HCT116 (cell line): ENCODE data around the gene FUOM. TPM values are rescaled to one million over a fixed set of nuclear protein-coding genes. Genes with fewer than 3 reads are reported as not detected.

ENCODE experiments used
- ATAC-seq: fragments of 200-7000 bp; cut with Tn5 transposase; 2 replicates; pipeline ENCODE4 v1.9.1; 2020; ENCODE audit warnings: mild to moderate bottlenecking, moderate library complexity
- BruUV-seq: library from RNA; stranded (reverse); fragments of 400-500 nt; replicated peaks from 2 replicates; lab custom pipeline; 2021; lab: Mats Ljungman, UMichigan
- CTCF ChIA-PET: fragments of 300-600 bp; sonication (Branson Sonifier 250); formaldehyde crosslinking; loops from one replicate; lab custom pipeline; 2021; ENCODE audit warnings: antibody characterized with exemption; lab: Charles Lee
- POLR2A ChIA-PET: fragments of 300-600, 350-600 bp; sonication (Branson Sonifier 250); formaldehyde crosslinking; loops from one replicate; lab custom pipeline; 2021; ENCODE audit warnings: antibody characterized with exemption; lab: Charles Lee
- RAD21 ChIA-PET, 2 experiments: fragments of 300-600 bp; sonication (Branson Sonifier 250); formaldehyde crosslinking; loops; one replicate each; lab custom pipeline; 2023; ENCODE audit warnings: low total read pairs in 2 of 2; ENCODE audit not compliant: uncharacterized antibody in 2 of 2, unreplicated experiment in 2 of 2, low non-redundant PET in 1 of 2; lab: Charles Lee
- DNase-seq: peaks from one replicate; pipeline ENCODE4 v3.0.0-alpha.2; 2010; ENCODE audit warnings: low read depth, low spot score
- H2AFZ ChIP-seq: fragments of 200-600 bp; shearing (Covaris generic), sonication (generic); 2 replicates; pipeline ENCODE4 v1.6.1; 2017; ENCODE audit warnings: low read depth, mixed run types, mixed read lengths, antibody characterized with exemption, low read length; ENCODE audit not compliant: poor library complexity, severe bottlenecking
- H3K27ac ChIP-seq: 2 replicates; pipeline ENCODE4 v1.5.1; 2012; ENCODE audit warnings: low read depth, low read length
- H3K27me3 ChIP-seq: fragments of 200-600 bp; sonication (generic); 2 replicates; pipeline ENCODE4 v1.6.1; 2016; ENCODE audit warnings: mixed run types, low read length, mixed read lengths; ENCODE audit not compliant: insufficient read depth
- H3K36me3 ChIP-seq, 2 experiments: fragments of 200-500 bp in 1 of 2; fragments of 200-600 bp in 1 of 2; sonication (Bioruptor generic) in 1 of 2; sonication (generic) in 1 of 2; 2 replicates each; pipeline versions ENCODE4 v1.5.1 to v1.6.1; 2014 to 2016; ENCODE audit warnings: low read length in 2 of 2, inconsistent platforms in 1 of 2, mixed read lengths in 1 of 2, mixed run types in 1 of 2; ENCODE audit not compliant: insufficient read depth in 2 of 2, control insufficient read depth in 1 of 2
- H3K4me1 ChIP-seq, 2 experiments: fragments of 200-600 bp in 1 of 2; sonication (generic) in 1 of 2; 2 replicates each; pipeline versions ENCODE4 v1.5.1 to v1.6.1; 2012 to 2017; ENCODE audit warnings: low read length in 2 of 2, inconsistent platforms in 1 of 2, mild to moderate bottlenecking in 1 of 2, mixed read lengths in 1 of 2, mixed run types in 1 of 2, moderate library complexity in 1 of 2; ENCODE audit not compliant: insufficient read depth in 2 of 2, control insufficient read depth in 1 of 2
- H3K4me2 ChIP-seq: fragments of 200-600 bp; sonication (generic); 2 replicates; pipeline ENCODE4 v1.6.1; 2017; ENCODE audit warnings: mixed run types, low read length, mixed read lengths
- H3K4me3 ChIP-seq, 2 experiments: fragments of 200-600 bp in 1 of 2; sonication (generic) in 1 of 2; replicated peaks in 1 of 2; 2 replicates each; pipeline ENCODE4 v1.5.1; 2011 to 2016; ENCODE audit warnings: low read length in 2 of 2, control low read depth in 1 of 2, low read depth in 1 of 2, mild to moderate bottlenecking in 1 of 2, mixed read lengths in 1 of 2, mixed run types in 1 of 2
- H3K79me2 ChIP-seq: fragments of 200-600 bp; sonication (generic); 2 replicates; pipeline ENCODE4 v1.6.1; 2017; ENCODE audit warnings: mild to moderate bottlenecking, mixed run types, low read length, moderate library complexity, mixed read lengths; ENCODE audit not compliant: insufficient read depth
- H3K9ac ChIP-seq: fragments of 200-600 bp; sonication (generic); 2 replicates; pipeline ENCODE4 v1.6.1; 2016; ENCODE audit warnings: low read length, mixed read lengths
- H3K9me2 ChIP-seq: fragments of 200-600 bp; sonication (generic), shearing (Covaris generic); 2 replicates; pipeline ENCODE4 v1.6.1; 2017; ENCODE audit warnings: mixed run types, mild to moderate bottlenecking, moderate library complexity; ENCODE audit not compliant: insufficient read depth
- H3K9me3 ChIP-seq, 2 experiments: fragments of 200-500 bp in 1 of 2; fragments of 200-600 bp in 1 of 2; sonication (Bioruptor generic) in 1 of 2; sonication (generic) in 1 of 2; 2 replicates each; pipeline ENCODE4 v1.6.1; 2014 to 2017; ENCODE audit warnings: low read length in 2 of 2, mixed read lengths in 2 of 2, inconsistent platforms in 1 of 2, low read depth in 1 of 2, mild to moderate bottlenecking in 1 of 2, mixed run types in 1 of 2, moderate library complexity in 1 of 2; ENCODE audit not compliant: control insufficient read depth in 1 of 2, insufficient read depth in 1 of 2
- H4K20me1 ChIP-seq: fragments of 200-600 bp; sonication (generic), shearing (Covaris generic); 2 replicates; pipeline ENCODE4 v1.6.1; 2017; ENCODE audit warnings: mixed run types, mild to moderate bottlenecking, moderate library complexity; ENCODE audit not compliant: insufficient read depth
- CBX3 ChIP-seq: IDR thresholded peaks from 2 replicates; pipeline ENCODE4 v1.6.1; 2012; ENCODE audit warnings: low read depth
- CEBPB ChIP-seq: IDR thresholded peaks from 2 replicates; pipeline ENCODE4 v1.6.1; 2012; ENCODE audit warnings: low read depth
- ELF1 ChIP-seq: IDR thresholded peaks from 2 replicates; pipeline ENCODE4 v1.6.1; 2012; ENCODE audit warnings: low read depth, borderline replicate concordance
- EZH2phosphoT487 ChIP-seq: fragments of 200-600 bp; IDR thresholded peaks from 2 replicates; pipeline ENCODE4 v1.6.1; 2018; ENCODE audit warnings: antibody characterized with exemption, borderline replicate concordance
- FOSL1 ChIP-seq: IDR thresholded peaks from 2 replicates; pipeline ENCODE4 v1.6.1; 2012; ENCODE audit warnings: low read depth
- MAX ChIP-seq: IDR thresholded peaks from 2 replicates; pipeline ENCODE4 v1.6.1; 2012
- POLR2AphosphoS5 ChIP-seq: IDR thresholded peaks from 2 replicates; pipeline ENCODE4 v1.6.1; 2011; ENCODE audit warnings: mild to moderate bottlenecking, low read depth, low read length, moderate library complexity
- REST ChIP-seq: IDR thresholded peaks from 2 replicates; pipeline ENCODE4 v1.6.1; 2012; ENCODE audit warnings: low read depth
- SIN3A ChIP-seq: IDR thresholded peaks from 2 replicates; pipeline ENCODE4 v1.6.1; 2012; ENCODE audit warnings: low read depth
- SRF ChIP-seq: IDR thresholded peaks from 2 replicates; pipeline ENCODE4 v1.6.1; 2012; ENCODE audit warnings: low read depth
- YY1 ChIP-seq: IDR thresholded peaks from 2 replicates; pipeline ENCODE4 v1.6.1; 2011; ENCODE audit warnings: low read length, low read depth, moderate library complexity, mild to moderate bottlenecking; ENCODE audit not compliant: insufficient replicate concordance; ENCODE audit errors: extremely low read depth
- ZNF274 ChIP-seq: fragments of 200-500 bp; sonication (Bioruptor generic); IDR thresholded peaks from 2 replicates; pipeline ENCODE4 v1.6.1; 2014; ENCODE audit warnings: mild to moderate bottlenecking, low read depth, low read length, inconsistent platforms
- intact Hi-C: fragments of 100-400 bp; cut with micrococcal nuclease; formaldehyde crosslinking; loops from 2 replicates; pipeline ENCODE4 v1.10.0; 2022
- total RNA-seq: library from RNA; stranded (reverse); gene quantifications from one replicate; pipeline ENCODE4 v1.2.1, GENCODE V29; 2021; ENCODE audit not compliant: unreplicated experiment
- TF ChIP-seq, protein P1 (sequence below), 3 experiments: fragments of 200-600 bp in 1 of 3; sonication (generic) in 1 of 3; IDR thresholded peaks in 2 of 3; conservative IDR thresholded peaks in 1 of 3; 2 replicates each; pipeline ENCODE4 v1.5.1; 2012 to 2017; ENCODE audit warnings: low read depth in 2 of 3, low read length in 2 of 3, antibody characterized with exemption in 1 of 3, borderline replicate concordance in 1 of 3, control low read depth in 1 of 3, mild to moderate bottlenecking in 1 of 3, mixed read lengths in 1 of 3, mixed run types in 1 of 3, moderate library complexity in 1 of 3; ENCODE audit not compliant: insufficient read depth in 1 of 3

Gene FUOM
- total RNA-seq, 1 experiment from 2014 or later: 21.5 TPM

DNA sequence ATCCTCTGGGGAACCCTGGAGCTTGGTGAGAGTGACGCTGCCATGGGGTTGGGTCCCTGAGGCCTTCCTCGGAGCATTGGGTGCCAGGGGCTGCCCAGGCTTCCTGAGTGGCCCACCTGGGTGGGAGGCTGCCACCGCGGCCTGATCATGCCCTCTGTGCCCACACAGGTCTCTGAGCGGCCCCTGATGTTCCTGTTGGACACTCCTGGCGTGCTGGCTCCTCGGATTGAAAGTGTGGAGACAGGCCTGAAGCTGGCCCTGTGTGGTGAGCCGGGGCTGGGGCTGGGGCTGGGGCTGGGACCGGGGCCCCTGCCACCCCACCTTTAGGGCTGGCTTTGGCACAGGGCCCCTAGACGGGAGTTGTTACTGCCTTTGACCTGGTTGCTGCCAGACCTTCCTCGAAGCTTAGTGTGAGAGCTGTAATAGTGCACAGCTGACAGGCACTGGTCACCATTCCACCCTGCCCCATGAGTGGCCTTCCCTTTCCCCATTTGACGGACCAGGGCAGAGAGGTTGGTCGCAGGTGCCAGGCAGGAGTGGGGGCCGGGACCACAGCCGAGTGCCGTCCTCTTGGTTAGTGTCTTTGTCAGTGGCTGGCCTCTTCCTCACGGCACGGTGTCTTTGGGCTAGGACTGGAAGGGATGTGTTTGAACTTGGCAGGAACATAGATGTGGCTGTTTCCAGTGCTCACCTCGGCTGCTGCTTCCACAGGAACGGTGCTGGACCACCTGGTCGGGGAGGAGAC, 44.3 kb upstream of the FUOM start:
- ChIA-PET RAD21 (no interaction called here), POLR2A (no interaction called here), CTCF (no interaction called here)
- DNase-seq (no peak), ATAC-seq (no peak)
- Histone ChIP-seq H3K4me3 (no peak overlapping the region), H3K27ac (no peak overlapping the region), H3K79me2 (peaks cover 24% of the 10 kb centered on the region), H2AFZ (no peak overlapping the region), H3K9me3 (no peaks in the 10 kb centered on the region), H4K20me1 (no peaks in the 10 kb centered on the region), H3K4me1 (no peaks in the 10 kb centered on the region), H3K9me2 (no peaks in the 10 kb centered on the region), H3K4me2 (no peak overlapping the region), H3K27me3 (no peaks in the 10 kb centered on the region), H3K9ac (no peak overlapping the region), H3K36me3 (no peaks in the 10 kb centered on the region; a peak in 1 of 4 replicates)
- no TSS peak for BruUV-seq
- intact Hi-C loops: no loop called here
- TF ChIP-seq, protein P1, sequence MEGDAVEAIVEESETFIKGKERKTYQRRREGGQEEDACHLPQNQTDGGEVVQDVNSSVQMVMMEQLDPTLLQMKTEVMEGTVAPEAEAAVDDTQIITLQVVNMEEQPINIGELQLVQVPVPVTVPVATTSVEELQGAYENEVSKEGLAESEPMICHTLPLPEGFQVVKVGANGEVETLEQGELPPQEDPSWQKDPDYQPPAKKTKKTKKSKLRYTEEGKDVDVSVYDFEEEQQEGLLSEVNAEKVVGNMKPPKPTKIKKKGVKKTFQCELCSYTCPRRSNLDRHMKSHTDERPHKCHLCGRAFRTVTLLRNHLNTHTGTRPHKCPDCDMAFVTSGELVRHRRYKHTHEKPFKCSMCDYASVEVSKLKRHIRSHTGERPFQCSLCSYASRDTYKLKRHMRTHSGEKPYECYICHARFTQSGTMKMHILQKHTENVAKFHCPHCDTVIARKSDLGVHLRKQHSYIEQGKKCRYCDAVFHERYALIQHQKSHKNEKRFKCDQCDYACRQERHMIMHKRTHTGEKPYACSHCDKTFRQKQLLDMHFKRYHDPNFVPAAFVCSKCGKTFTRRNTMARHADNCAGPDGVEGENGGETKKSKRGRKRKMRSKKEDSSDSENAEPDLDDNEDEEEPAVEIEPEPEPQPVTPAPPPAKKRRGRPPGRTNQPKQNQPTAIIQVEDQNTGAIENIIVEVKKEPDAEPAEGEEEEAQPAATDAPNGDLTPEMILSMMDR (IDR thresholded peaks at IDR 0.05 in 2 of 3, conservative IDR thresholded peaks at IDR 0.05 in 1 of 3; ENCODE audit: borderline replicate concordance in 1 of 3, insufficient read depth in 1 of 3, low read depth in 2 of 3, low read length in 2 of 3): no peak
- no peak for TF ChIP-seq ZNF274
- TF ChIP-seq SIN3A: no peak
- TF ChIP-seq CBX3: no peak
- TF ChIP-seq ELF1: no peak
- no peak for TF ChIP-seq EZH2phosphoT487
- TF ChIP-seq YY1: no peak
- no peak for TF ChIP-seq SRF
- no peak for TF ChIP-seq MAX
- TF ChIP-seq POLR2AphosphoS5: no peak
- no peak for TF ChIP-seq CEBPB
- TF ChIP-seq FOSL1: no peak
- TF ChIP-seq REST: no peak
